Measurements from ENCODE around the gene A3GALT2.

The A3GALT2 gene

GRCh38 chr1:33301273-33301984, 19.5 kb downstream of the A3GALT2 start:
- no peak overlapping the region for H3K27ac ChIP-seq
- TF ChIP-seq CTCF (conservative IDR thresholded peaks at IDR 0.05) (no peak), ZFX (IDR thresholded peaks at IDR 0.05) (no peak)

DNA sequence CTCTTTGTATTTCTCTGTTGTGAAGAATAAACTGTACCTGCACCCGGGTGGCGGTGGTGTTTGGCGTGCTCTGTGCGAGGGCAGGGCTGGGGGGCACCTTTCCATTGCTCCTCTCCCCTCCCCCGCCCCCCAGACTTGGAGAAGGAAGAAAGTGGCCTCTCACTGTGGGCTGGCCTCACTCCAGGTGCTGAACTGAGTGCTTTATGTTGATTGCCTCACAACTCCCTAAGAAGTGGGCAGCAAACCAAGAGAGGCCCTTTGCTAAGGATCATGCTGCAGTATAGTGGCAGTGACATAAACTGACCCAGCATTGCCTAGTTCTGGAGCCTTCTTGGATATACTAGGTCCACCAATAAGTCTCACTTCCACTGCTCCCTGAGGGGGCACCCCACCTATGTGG, 20.2 kb downstream of the A3GALT2 start:
- TF ChIP-seq ZFX (IDR thresholded peaks at IDR 0.05) (no peak), CTCF (conservative IDR thresholded peaks at IDR 0.05) (no peak)
- no peak overlapping the region for H3K27ac ChIP-seq

GRCh38 chr1:33299461-33300155, 21.3 kb downstream of the A3GALT2 start:
- H3K27ac ChIP-seq, result no peak overlapping the region
- no peak for TF ChIP-seq ZFX (IDR thresholded peaks at IDR 0.05)
- no peak for TF ChIP-seq CTCF (conservative IDR thresholded peaks at IDR 0.05)

- no peak overlapping the region for H3K27ac ChIP-seq
- TF ChIP-seq CTCF (conservative IDR thresholded peaks at IDR 0.05), result peak; percentile 90
- no peak for TF ChIP-seq ZFX (IDR thresholded peaks at IDR 0.05)
Observed at GRCh38 chr1:33298623-33299277, 22.1 kb downstream of the A3GALT2 start.

- TF ChIP-seq ZFX (IDR thresholded peaks at IDR 0.05), result no peak
- H3K27ac ChIP-seq, result no peak overlapping the region
Observed at GRCh38 chr1:33297911-33298622, 22.8 kb downstream of the A3GALT2 start.

DNA sequence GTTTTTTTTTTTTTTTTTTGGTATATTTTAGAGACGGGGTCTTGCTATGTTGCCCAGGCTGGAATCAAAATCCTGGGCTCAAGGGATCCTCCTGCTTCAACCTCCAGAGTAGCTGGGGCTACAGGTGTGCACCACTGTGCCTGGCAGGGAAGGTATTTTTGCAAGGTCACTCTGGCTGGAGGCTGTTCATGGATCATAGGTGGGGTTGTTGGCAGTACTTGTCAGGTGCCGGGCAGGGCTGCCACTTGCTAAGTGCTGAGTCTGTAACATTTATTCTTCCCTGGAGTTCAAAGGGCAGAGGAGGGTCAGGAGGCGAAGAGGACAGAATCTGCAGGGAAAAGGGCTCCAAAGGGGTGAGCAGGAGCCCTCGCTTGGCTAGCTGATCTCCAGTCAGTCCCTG, 24.1 kb downstream of the A3GALT2 start:
- TF ChIP-seq CTCF (conservative IDR thresholded peaks at IDR 0.05), result no peak
- no peak for TF ChIP-seq ZFX (IDR thresholded peaks at IDR 0.05)
- H3K27ac ChIP-seq, result no peak overlapping the region

- TF ChIP-seq CTCF (conservative IDR thresholded peaks at IDR 0.05) (no peak), ZFX (IDR thresholded peaks at IDR 0.05) (no peak)
- peak overlapping the region; percentile 4; the same call in 1 of the 2 replicates for H3K27ac ChIP-seq
Observed at GRCh38 chr1:33296082-33296458, 24.8 kb downstream of the A3GALT2 start.
